Measurements from ENCODE around the gene FAM90A26. TPM values are rescaled to one million over a fixed set of nuclear protein-coding genes. Genes with fewer than 3 reads are reported as not detected.
"Not testable (repeated sequence)": the region's sequence is repeated elsewhere in the genome, so short reads cannot be mapped to it uniquely, and the experiment has no call there.

The FAM90A26 gene
- total RNA-seq, 1 donor from 2014 or later: not detected

DNA sequence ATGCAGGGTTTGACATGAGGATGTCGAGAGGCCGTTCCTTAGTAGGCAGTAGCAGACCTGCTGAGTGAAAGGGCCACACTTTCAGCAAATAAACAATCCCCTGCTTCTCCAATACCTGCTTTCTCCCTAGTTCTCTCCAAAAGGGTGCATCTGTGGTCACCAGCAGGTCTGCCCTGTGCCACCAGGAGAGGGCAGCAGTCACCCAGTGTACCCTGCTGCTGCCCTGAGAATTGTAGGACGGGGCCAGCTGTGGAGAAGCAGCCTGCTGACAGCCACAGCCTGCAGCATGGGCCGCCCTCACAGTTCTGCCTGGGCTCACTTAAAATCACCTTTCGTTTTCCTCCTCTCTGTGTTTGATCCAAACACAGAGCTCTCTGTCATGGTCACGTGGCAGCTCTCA, 11.8 kb upstream of the FAM90A26 start:
- DNase-seq (ENCODE audit: extremely low spot score, unreplicated experiment); H3K4me3 Mint-ChIP-seq (ENCODE audit: unreplicated experiment); H3K9me3 Mint-ChIP-seq (ENCODE audit: unreplicated experiment); H3K27me3 Mint-ChIP-seq (ENCODE audit: unreplicated experiment); H3K4me1 Mint-ChIP-seq (ENCODE audit: unreplicated experiment); H3K27ac Mint-ChIP-seq (ENCODE audit: unreplicated experiment); H3K36me3 Mint-ChIP-seq (ENCODE audit: unreplicated experiment): not testable (repeated sequence)

DNA sequence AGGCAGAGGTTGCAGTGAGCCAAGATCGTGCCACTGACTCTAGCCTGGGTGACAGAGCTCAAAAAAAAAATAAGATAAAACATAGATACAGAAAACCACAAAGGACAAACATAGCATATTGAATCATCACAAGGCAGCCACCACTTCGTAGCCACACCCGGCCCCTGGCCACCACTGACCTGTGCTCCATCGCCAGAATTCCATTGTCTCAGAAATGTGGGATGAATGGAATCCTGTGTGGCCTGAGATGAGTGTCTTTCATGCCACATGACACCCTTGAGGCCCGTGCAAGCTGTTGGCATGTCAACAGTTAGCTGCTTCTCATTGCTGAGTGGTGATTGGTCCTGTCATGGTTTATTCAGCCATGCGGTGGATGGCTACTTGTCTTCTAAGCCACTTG, 10.2 kb upstream of the FAM90A26 start:
- not testable (repeated sequence) for H3K36me3 Mint-ChIP-seq (ENCODE audit: unreplicated experiment); H3K9me3 Mint-ChIP-seq (ENCODE audit: unreplicated experiment); DNase-seq (ENCODE audit: extremely low spot score, unreplicated experiment)

GRCh38 chr4:9165990-9166389, 4.2 kb upstream of the FAM90A26 start:
- not testable (repeated sequence) for H3K27ac Mint-ChIP-seq (ENCODE audit: unreplicated experiment); DNase-seq (ENCODE audit: extremely low spot score, unreplicated experiment); H3K36me3 Mint-ChIP-seq (ENCODE audit: unreplicated experiment); H3K4me3 Mint-ChIP-seq (ENCODE audit: unreplicated experiment); H3K27me3 Mint-ChIP-seq (ENCODE audit: unreplicated experiment); H3K9me3 Mint-ChIP-seq (ENCODE audit: unreplicated experiment); H3K4me1 Mint-ChIP-seq (ENCODE audit: unreplicated experiment)

More for the DNA sequence above, 10.2 kb upstream of the FAM90A26 start:
- not testable (repeated sequence) for H3K4me1 Mint-ChIP-seq (ENCODE audit: unreplicated experiment); H3K27ac Mint-ChIP-seq (ENCODE audit: unreplicated experiment); H3K4me3 Mint-ChIP-seq (ENCODE audit: unreplicated experiment); H3K27me3 Mint-ChIP-seq (ENCODE audit: unreplicated experiment)

DNA sequence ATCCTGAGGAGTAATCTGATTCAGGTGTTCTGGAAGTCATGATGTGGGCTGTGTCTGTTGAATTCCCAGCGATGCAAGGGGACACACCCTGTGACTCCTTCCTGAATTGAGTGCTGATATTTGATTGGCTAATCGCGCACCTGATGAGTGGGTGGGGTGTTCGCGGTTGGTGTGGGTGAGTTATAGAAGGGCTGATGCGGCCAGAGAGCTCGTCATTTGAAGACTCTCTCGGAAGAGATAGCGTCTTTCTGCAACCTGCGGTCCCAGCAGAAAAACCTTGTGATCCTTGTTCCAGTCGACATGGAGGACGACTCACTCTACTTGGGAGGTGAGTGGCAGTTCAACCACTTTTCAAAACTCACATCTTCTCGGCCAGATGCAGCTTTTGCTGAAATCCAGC, 40.1 kb downstream of the FAM90A26 start, which contains the start of gene USP17L10:
Gene USP17L10 (plus strand): TSS at position 301 of the 400 bp plus-strand sequence. CDS start 0 bp downstream, at position 301.
- H3K36me3 Mint-ChIP-seq (ENCODE audit: unreplicated experiment); H3K27ac Mint-ChIP-seq (ENCODE audit: unreplicated experiment); H3K4me3 Mint-ChIP-seq (ENCODE audit: unreplicated experiment); DNase-seq (ENCODE audit: extremely low spot score, unreplicated experiment); H3K27me3 Mint-ChIP-seq (ENCODE audit: unreplicated experiment); H3K9me3 Mint-ChIP-seq (ENCODE audit: unreplicated experiment); H3K4me1 Mint-ChIP-seq (ENCODE audit: unreplicated experiment): not testable (repeated sequence)

DNA sequence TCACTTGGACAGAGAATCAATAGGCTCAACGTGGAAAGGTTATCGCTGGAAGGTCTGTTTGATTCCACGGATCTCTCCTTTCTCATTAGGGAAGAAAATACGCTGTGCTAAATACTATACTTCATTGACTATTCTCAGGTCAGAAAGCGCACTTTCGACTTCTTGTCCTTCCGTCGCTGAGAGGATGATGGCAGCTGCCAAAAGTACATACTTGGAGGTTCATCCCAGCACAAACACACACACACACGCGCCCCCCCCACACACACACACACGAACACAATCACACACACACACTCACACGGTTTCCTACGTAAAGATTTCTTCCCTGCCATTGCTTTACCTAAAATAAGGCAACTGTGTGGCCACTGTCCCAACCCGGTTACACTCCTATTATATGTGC, 44.5 kb downstream of the FAM90A26 start:
- H3K27ac Mint-ChIP-seq (ENCODE audit: unreplicated experiment); H3K36me3 Mint-ChIP-seq (ENCODE audit: unreplicated experiment); H3K9me3 Mint-ChIP-seq (ENCODE audit: unreplicated experiment); H3K4me1 Mint-ChIP-seq (ENCODE audit: unreplicated experiment); H3K27me3 Mint-ChIP-seq (ENCODE audit: unreplicated experiment); H3K4me3 Mint-ChIP-seq (ENCODE audit: unreplicated experiment): not testable (repeated sequence)
- peak; percentile 2 for DNase-seq (ENCODE audit: extremely low spot score, unreplicated experiment)

GRCh38 chr4:9215105-9215504, 44.9 kb downstream of the FAM90A26 start, which contains the start of gene USP17L11:
USP17L11 (plus strand) TSS chr4:9215405; CDS start chr4:9215405, 0 bp downstream.
- H3K27me3 Mint-ChIP-seq (ENCODE audit: unreplicated experiment); H3K36me3 Mint-ChIP-seq (ENCODE audit: unreplicated experiment): not testable (repeated sequence)

DNA sequence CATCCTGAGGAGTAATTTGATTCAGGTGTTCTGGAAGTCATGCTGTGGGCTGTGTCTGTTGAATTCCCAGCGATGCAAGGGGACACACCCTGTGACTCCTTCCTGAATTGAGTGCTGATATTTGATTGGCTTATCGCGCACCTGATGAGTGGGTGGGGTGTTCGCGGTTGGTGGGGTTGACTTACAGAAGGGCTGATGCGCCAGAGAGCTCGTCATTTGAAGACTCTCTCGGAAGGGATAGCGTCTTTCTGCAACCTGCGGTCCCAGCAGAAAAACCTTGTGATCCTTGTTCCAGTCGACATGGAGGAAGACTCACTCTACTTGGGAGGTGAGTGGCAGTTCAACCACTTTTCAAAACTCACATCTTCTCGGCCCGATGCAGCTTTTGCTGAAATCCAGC, 49.6 kb downstream of the FAM90A26 start, which contains the start of gene USP17L12:
Gene USP17L12 (plus strand): TSS at position 301 of the 400 bp plus-strand sequence. CDS start 0 bp downstream, at position 301.
- not testable (repeated sequence) for H3K4me1 Mint-ChIP-seq (ENCODE audit: unreplicated experiment); H3K9me3 Mint-ChIP-seq (ENCODE audit: unreplicated experiment); H3K4me3 Mint-ChIP-seq (ENCODE audit: unreplicated experiment); H3K27ac Mint-ChIP-seq (ENCODE audit: unreplicated experiment); H3K36me3 Mint-ChIP-seq (ENCODE audit: unreplicated experiment); DNase-seq (ENCODE audit: extremely low spot score, unreplicated experiment); H3K27me3 Mint-ChIP-seq (ENCODE audit: unreplicated experiment)

More at GRCh38 chr4:9215105-9215504, 44.9 kb downstream of the FAM90A26 start, which contains the start of gene USP17L11:
- not testable (repeated sequence) for H3K9me3 Mint-ChIP-seq (ENCODE audit: unreplicated experiment); H3K27ac Mint-ChIP-seq (ENCODE audit: unreplicated experiment); DNase-seq (ENCODE audit: extremely low spot score, unreplicated experiment); H3K4me3 Mint-ChIP-seq (ENCODE audit: unreplicated experiment); H3K4me1 Mint-ChIP-seq (ENCODE audit: unreplicated experiment)

DNA sequence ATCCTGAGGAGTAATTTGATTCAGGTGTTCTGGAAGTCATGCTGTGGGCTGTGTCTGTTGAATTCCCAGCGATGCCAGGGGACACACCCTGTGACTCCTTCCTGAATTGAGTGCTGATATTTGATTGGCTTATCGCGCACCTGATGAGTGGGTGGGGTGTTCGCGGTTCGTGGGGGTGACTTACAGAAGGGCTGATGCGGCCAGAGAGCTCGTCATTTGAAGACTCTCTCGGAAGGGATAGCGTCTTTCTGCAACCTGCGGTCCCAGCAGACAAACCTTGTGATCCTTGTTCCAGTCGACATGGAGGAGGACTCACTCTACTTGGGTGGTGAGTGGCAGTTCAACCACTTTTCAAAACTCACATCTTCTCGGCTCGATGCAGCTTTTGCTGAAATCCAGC, 54.4 kb downstream of the FAM90A26 start, which contains the start of gene USP17L13:
Gene USP17L13 (plus strand): TSS at position 301 of the 400 bp plus-strand sequence. CDS start 0 bp downstream, at position 301.
- not testable (repeated sequence) for H3K36me3 Mint-ChIP-seq (ENCODE audit: unreplicated experiment); H3K4me3 Mint-ChIP-seq (ENCODE audit: unreplicated experiment); H3K4me1 Mint-ChIP-seq (ENCODE audit: unreplicated experiment); H3K9me3 Mint-ChIP-seq (ENCODE audit: unreplicated experiment); H3K27me3 Mint-ChIP-seq (ENCODE audit: unreplicated experiment); DNase-seq (ENCODE audit: extremely low spot score, unreplicated experiment); H3K27ac Mint-ChIP-seq (ENCODE audit: unreplicated experiment)

Other genes starting within 250 kb of the FAM90A26 start
- not detected in 2 replicates for gene USP17L10, start 40.2 kb downstream of the FAM90A26 start, total RNA-seq
- not detected in 2 replicates for gene USP17L11, start 45.0 kb downstream of the FAM90A26 start, total RNA-seq
- gene USP17L12, start 49.7 kb downstream of the FAM90A26 start, total RNA-seq: not detected in 2 replicates
- not detected in 2 replicates for gene USP17L13, start 54.5 kb downstream of the FAM90A26 start, total RNA-seq
- not detected in 2 replicates for gene USP17L15, start 64.0 kb downstream of the FAM90A26 start, total RNA-seq
- gene USP17L17, start 73.5 kb downstream of the FAM90A26 start, total RNA-seq: not detected in 2 replicates
- not detected in 2 replicates for gene USP17L18, start 78.2 kb downstream of the FAM90A26 start, total RNA-seq
- gene USP17L19, start 83.0 kb downstream of the FAM90A26 start, total RNA-seq: not detected in 2 replicates
- gene USP17L20, start 87.7 kb downstream of the FAM90A26 start, total RNA-seq: not detected in 2 replicates
- gene USP17L21, start 92.5 kb downstream of the FAM90A26 start, total RNA-seq: not detected in 2 replicates
- not detected in 2 replicates for gene USP17L22, start 97.2 kb downstream of the FAM90A26 start, total RNA-seq
- not detected in 2 replicates for gene USP17L24, start 154.8 kb downstream of the FAM90A26 start, total RNA-seq
- not detected in 2 replicates for gene USP17L25, start 159.5 kb downstream of the FAM90A26 start, total RNA-seq
- not detected in 2 replicates for gene USP17L26, start 164.2 kb downstream of the FAM90A26 start, total RNA-seq
- gene USP17L5, start 169.0 kb downstream of the FAM90A26 start, total RNA-seq: not detected in 2 replicates
- not detected in 2 replicates for gene USP17L27, start 173.7 kb downstream of the FAM90A26 start, total RNA-seq
- not detected in 2 replicates for gene USP17L28, start 178.5 kb downstream of the FAM90A26 start, total RNA-seq
- gene USP17L29, start 183.2 kb downstream of the FAM90A26 start, total RNA-seq: not detected in 2 replicates
- not detected in 2 replicates for gene USP17L30, start 192.7 kb downstream of the FAM90A26 start, total RNA-seq

All from osteocyte (in vitro differentiated cells).